HTR-8/SVneo (cell line): ENCODE data around the gene TBCD.

ENCODE experiments used
- DNase-seq: peaks from one replicate; pipeline ENCODE4 v3.0.0; 2011; ENCODE audit warnings: low spot score, mixed read lengths; ENCODE audit not compliant: insufficient read length
- FAIRE-seq: peaks from 2 replicates; lab custom pipeline; 2011; peaks lifted over from hg19 to GRCh38; lab: Jason Lieb, UNC

Gene TBCD

DNA sequence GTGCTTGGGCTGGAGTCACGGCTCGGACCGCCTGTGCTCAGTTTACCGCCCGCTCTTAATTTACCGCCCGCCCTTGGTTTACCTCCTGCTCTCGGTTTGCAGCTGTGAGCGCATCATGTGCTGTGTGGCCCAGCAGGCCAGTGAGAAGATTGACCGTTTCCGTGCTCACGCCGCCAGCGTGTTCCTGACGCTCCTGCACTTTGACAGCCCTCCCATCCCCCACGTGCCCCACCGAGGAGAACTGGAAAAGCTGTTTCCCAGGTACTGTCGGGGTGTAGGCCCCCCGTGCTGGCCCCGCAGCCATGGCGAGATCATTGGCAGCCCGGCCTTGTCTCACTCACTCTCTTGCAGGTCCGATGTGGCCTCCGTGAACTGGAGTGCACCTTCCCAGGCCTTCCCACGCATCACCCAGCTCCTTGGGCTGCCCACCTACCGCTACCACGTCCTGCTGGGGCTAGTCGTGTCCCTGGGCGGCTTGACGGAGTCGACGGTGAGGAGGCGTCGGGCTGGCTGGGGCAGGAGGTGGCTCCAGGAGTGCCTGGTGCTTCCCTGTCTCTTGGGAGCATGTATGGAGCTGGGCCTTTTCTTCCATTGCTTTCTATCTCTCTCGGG lies 177.3 kb downstream of the TBCD start:
- FAIRE-seq, result no peak

GRCh38 chr17:82929676-82930042 lies 177.8 kb downstream of the TBCD start:
- DNase-seq (no peak), FAIRE-seq (no peak)

More for the DNA sequence above, 177.3 kb downstream of the TBCD start:
- DNase-seq, result no peak

GRCh38 chr17:82930043-82930923 lies 178.4 kb downstream of the TBCD start:
- FAIRE-seq (peak; percentile 9), DNase-seq (no peak)

DNA sequence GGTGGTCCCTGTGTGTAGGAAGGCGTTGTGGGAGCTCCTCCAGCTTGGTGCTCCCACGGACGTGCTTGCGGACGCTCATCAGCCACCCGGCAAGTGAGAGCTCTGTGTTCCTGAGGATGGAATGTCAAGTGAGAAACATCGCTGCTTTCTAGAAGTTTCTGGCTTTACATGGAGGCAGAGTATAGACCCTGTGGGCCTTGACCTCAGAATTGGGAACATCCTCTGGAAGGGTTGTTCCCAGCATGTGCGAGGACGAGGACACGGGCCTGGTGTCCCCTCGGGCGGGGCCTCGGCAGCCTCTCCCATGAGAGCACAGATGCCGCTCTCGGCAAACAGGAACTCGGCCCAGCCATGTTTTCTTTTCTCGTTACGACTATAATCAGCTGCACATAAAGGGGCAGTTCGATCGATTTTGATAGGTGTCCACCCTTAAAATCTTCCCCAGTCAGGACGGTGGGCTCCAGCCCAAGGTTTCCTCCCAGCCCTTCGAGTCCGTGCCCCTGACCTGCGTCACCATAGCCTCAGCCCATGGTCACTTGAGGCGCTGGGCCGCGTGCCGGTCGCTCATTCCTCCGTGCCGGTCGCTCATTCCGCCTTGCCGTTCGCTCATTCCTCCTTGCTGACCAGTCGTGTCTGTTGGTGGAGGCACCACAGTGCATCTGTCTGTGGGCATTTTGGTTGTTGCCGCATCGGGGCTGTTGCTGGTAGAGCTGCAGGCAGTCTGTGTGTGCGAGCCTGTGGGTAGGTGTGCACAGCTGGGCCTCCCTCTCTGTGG lies 179.2 kb downstream of the TBCD start:
- DNase-seq (no peak), FAIRE-seq (no peak)

DNA sequence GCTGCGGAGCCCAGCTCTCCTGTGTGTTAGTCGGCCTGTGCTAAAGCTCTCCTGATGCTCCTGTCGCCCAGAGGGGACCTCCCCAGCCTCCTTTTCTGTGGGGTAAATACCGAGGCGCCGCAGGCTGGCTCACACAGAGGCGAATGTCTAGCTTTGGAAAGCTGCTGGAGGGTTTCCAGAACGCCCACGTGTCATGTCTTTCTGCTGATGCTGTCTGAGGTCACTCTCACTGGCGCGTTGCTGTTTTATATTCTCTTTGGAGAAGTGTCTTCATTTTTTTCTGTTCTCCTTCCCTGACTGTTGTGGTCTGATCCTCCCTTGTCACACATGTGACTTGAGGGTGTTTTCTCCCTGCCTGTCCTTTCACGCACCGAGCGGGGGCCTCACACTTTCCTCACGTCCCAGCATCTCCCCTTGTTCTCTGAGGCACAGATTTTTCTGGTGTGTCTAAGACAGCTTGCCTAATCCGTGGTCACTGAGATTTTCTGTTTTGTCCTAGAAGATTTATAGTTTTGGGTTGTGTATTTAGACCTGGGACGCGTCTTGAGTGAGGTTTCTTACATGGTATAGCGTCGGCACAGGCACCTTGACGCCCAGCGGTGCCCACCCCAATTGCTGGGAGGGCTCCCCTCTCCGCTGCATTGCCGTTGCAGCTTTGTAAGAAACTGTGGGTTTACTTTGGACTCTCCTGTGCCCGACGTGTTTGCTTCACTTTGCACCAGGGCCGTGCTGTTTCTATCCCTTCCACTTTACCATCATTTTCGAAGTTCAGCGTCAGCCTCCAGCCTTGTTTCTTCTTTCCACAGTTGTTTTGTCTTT lies 180.0 kb downstream of the TBCD start:
- FAIRE-seq, result no peak
- DNase-seq, result no peak

GRCh38 chr17:82932518-82933310 lies 180.8 kb downstream of the TBCD start:
- FAIRE-seq (no peak), DNase-seq (no peak)

DNA sequence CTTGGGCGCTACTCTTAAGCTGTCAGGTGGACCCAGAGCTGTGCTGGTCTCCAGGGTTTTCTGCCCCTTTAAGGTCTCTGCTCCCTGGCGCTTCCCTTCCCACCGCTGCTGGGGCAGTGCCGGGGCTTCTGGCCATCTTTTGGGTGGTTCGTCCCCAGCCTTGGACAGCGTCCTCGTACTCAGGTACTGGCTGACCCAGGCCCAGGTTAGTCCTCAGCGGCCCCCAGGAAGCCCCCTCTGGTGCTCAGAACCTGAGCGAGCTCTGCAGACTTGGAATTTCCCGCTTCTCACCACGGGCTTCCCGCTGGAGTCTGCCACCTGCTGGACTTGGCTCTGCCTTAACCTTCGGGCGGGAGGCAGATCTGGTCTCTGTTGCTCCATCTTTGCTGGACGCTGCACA lies 182.0 kb downstream of the TBCD start:
- peak; percentile 20 for FAIRE-seq
- DNase-seq, result no peak

GRCh38 chr17:82935966-82936767 lies 184.3 kb downstream of the TBCD start:
- DNase-seq (no peak), FAIRE-seq (no peak)

DNA sequence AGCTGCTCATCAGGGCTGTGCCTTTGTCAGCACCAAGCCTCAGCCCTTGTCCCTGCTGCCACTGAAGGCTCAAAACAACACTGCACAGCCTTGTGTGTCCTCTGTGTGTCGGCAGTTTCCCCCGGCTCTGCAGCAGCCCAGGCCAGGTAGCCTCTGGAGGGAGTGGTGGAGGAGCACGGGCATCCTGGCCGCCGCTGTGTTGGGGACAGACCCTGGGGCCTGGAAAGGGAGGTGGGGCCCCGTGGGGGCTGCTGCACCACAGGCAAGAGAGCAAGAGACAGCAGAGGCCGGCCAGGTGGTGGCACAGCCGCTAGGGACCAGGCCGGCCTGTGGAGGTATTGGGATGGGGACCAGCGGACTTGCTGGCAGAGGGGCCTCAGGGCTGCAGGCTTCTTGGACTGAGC lies 184.9 kb downstream of the TBCD start:
- DNase-seq, result no peak

DNA sequence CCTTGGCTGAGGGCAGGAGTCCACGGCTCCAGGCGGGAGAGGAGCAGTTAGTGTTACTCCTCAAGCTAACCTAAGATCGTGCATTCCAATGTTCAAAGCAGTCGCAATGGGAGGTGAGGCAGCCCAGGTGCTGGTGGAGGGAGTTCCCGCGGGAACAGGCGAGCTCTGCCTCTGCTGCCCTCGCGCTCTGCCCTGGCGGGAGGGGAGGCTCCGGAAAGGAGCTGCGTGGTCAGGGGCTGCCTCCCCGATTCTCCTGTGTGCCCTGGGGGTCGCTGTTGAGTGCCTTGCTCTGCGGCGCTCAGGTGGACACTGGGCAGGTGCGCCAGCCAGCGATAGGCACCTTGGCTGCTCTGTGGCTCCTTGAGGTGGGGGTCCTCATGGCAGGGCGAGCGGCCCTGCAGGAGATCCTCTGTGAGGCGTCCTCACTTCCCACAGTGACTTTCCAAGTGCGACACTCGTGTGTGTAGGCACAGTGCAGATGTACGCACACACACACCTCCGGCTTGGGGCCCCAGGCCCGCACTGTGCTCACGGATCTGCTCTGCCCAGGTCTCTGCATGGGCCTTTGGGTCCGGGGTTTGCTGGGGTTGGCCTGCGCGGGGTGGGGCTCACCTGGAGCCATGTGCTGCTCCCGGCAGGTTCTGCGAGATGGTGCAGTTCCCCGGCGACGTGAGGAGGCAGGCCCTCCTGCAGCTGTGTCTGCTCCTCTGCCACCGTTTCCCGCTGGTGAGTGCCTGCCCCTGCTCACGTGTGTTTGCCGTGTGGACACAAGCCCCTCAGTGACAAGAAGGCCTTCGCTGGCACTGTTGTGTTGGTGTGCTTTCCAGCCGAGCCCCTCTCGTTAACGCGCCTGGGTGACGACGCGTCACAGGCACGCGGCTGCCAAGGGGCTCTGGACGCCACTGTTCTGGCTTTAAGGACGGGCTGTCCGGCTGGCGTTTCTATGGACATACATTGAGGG lies 185.8 kb downstream of the TBCD start:
- DNase-seq, result no peak
- no peak for FAIRE-seq

More for the DNA sequence above, 184.9 kb downstream of the TBCD start:
- no peak for FAIRE-seq

GRCh38 chr17:82938486-82938872 lies 186.6 kb downstream of the TBCD start:
- no peak for FAIRE-seq
- DNase-seq, result no peak

DNA sequence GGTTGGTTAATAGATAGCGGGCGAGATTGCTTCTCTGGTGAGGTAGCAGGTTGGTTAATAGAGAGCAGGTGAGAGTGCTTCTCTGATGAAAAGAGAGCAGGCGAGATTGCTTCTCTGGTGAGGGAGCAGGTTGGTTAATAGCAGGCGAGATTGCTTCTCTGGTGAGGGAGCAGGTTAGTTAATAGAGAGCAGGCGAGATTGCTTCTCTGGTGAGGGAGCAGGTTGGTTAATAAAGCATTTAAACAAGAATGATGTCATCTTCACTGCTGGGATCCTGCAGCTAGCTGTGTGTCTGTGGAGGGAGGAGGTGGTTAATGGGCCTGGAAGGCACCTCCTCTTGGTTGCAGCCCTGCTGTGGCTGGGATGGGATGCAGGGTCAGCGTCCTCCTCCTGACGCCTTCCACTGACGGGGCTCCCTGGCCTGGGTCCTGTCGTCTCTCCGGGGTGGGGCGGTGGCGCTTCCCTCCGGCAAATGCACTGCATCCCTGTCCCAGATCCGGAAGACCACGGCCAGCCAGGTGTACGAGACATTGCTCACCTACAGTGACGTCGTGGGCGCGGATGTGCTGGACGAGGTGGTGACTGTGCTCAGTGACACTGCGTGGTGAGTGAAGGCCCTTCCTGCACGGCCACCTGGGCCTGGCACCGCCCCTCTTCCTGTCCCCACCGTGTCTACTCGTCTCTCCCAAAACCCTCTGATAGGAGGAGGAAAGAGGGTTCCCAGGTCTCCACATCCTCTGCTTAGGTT lies 187.2 kb downstream of the TBCD start:
- DNase-seq, result no peak
- no peak for FAIRE-seq

DNA sequence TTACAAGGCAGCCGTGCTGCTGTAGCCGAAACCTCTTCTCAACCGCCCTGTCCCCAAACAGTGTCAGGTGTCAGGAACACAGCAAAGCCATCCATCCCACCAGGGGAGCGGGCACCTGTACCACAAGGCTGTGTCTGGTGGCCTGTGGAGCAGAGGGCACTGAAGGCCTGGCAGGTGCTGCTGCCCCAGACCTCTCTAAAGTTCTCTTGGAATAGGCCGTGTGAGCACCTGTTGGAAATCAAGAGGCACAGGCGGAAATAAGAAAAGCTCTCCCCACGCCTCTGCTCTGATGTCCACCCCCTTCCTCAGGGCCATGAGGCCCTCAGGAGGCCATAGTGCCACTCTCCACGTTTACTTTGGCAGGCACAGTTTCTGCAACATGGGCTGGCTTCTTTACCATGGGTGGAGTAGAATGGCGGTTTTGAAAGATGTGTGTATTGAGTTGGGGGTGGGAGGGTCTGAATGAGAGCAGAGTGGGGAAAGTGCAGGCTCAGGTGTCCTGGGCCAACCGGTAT lies 187.8 kb downstream of the TBCD start:
- FAIRE-seq (no peak), DNase-seq (no peak)

DNA sequence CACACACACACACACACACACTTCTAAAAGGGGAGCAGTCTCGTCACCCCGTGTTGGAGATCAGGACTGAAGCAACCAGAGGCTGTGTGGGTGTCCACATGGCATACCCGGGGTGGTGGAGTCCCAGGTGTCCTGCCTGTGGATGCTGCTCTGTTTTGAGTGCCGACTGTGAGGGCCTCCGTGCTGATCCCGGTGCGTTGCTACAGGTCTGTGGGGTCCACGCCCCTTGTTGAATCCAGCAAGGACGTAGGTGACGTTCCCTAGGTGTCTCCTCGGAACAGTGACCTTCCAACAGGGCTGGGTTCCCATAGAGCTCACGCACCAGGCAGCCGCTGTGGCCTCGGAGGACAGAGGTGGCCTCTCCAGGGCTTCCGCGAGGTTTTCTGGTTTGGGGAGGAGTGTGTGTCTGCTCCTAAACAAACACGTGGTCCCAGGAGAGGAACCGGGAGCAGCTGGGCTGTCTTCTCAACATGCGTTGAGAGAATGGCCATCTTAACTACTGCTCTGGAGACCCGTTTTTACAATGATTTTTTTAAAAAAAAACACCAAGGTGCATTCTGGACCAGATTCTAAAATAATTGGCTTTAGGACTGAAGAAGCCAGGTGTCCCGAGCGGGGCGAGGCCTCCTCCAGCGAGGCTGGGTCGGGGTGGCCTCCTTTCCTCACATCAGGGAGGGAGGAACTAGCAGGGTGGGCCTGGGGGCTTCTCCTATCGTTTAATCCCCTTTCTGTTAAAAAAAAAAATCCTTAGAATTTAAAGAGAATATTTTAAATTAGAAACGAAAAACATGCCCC lies 188.6 kb downstream of the TBCD start:
- FAIRE-seq (no peak), DNase-seq (no peak)

- DNase-seq, result no peak
- FAIRE-seq, result no peak
Observed at GRCh38 chr17:82941021-82942001, 189.4 kb downstream of the TBCD start.
